Measurements from ENCODE around the gene PSPN. TPM values are rescaled to one million over a fixed set of nuclear protein-coding genes. Genes with fewer than 3 reads are reported as not detected.
A peak's percentile ranks its signal among the peaks of the same experiment; 100 is the strongest.
"Not testable (repeated sequence)": the region's sequence is repeated elsewhere in the genome, so short reads cannot be mapped to it uniquely, and the experiment has no call there.

PSPN gene
- total RNA-seq, 2 donors from 2014 or later, result 2.5 to 3.8 TPM

GRCh38 chr19:6376512-6377190 is 918 bp upstream of the PSPN start:
- DNase-seq (no peak), ATAC-seq (no peak)
- intact Hi-C loops (cut with DNase I, micrococcal nuclease), result no loop called here

GRCh38 chr19:6374711-6375410 is 872 bp downstream of the PSPN start:
- no peak for ATAC-seq
- intact Hi-C loops (cut with DNase I, micrococcal nuclease), result no loop called here
- no peak for DNase-seq

- DNase-seq, result peak in 1 of 2 donors; percentile 29
- no peak for ATAC-seq
- intact Hi-C loops (cut with DNase I, micrococcal nuclease), result no loop called here
Measured at GRCh38 chr19:6374161-6374709, 1.5 kb downstream of the PSPN start.

DNA sequence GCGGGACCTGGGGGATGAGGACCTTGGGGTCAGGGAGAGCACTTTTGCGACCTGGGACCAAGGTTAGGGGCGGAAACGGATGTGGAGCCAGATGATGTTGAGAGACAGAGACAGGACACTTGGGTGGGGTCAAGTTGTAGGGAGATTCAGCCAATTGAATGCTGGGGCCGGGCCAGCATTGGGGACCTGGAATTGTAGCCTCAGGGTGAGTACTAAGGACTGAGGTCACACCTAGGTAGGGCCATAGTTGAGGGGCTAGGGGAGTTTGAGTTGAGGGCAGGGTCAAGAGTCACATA is 2.0 kb downstream of the PSPN start:
- DNase-seq (no peak), ATAC-seq (no peak)
- intact Hi-C loops (cut with DNase I, micrococcal nuclease), result no loop called here

DNA sequence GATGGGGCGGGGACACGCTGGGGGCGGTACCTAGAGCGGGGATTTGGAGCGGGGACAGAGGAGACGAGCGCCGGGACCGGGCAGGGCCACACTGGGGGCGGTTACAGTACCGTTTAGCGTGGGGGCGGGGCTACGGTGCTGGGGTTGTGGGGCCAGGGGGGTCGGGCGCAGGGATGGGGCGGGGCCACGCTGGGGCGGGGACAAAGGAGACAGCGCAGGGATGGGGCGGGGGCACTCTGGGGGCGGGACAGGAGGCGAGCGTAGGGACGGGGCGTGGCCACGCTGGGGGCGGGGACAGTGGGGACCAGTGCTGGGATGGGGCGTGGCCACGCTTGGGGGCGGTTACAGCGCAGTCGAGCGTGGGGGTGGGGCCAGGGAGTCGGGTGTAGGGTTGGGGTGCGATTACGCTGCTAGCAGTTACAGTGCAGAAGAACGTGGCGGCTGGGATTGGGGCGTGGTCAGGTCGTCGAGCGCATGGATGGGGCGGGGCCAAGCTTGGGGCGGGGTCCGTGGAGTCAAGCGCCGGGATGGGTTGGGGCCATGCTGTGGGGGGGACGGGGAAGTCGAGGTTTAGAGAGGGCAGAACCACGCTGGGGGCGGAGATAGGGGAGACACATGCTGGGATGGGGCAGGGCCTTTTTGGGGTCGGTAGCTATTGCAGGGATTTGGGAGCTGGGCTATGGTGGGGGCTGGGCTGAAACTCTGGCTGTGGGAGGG is 2.5 kb downstream of the PSPN start:
- DNase-seq (peak; percentile 99 to 100), ATAC-seq (peak; percentile 77)
- intact Hi-C loops (cut with DNase I, micrococcal nuclease), result no loop called here

DNA sequence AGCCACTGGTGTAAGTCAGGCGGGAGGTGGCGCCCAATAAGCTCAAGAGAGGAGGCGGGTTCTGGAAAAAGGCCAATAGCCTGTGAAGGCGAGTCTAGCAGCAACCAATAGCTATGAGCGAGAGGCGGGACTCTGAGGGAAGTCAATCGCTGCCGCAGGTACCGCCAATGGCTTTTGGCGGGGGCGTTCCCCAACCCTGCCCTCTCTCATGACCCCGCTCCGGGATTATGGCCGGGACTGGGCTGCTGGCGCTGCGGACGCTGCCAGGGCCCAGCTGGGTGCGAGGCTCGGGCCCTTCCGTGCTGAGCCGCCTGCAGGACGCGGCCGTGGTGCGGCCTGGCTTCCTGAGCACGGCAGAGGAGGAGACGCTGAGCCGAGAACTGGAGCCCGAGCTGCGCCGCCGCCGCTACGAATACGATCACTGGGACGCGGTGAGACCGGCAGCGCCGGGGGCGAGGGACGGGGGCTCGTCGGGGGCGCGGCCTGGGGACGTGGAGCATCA is 3.1 kb downstream of the PSPN start, which contains the start of gene ALKBH7:
Gene ALKBH7 (plus strand): TSS at position 201 of the 502 bp plus-strand sequence. CDS start 27 bp downstream, at position 228.
- intact Hi-C loops (cut with DNase I, micrococcal nuclease), result no loop called here
- peak; percentile 80 for ATAC-seq
- DNase-seq, result peak; percentile 99 to 100

DNA sequence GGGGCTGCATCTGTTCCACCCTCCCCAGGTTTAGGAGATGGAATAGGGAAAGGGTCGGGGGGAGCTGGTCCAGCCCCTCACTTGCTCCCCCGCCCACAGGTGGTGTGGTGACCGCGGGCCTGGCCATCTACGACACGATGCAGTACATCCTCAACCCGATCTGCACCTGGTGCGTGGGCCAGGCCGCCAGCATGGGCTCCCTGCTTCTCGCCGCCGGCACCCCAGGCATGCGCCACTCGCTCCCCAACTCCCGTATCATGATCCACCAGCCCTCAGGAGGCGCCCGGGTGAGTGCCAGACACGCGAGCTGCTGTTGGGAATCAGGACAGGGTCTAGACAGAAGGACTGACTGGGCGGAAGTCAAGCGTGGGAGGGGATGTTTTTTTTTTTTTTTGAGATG is 11.4 kb downstream of the PSPN start:
- no peak for ATAC-seq
- intact Hi-C loops (cut with DNase I, micrococcal nuclease), result no loop called here
- no peak for DNase-seq

DNA sequence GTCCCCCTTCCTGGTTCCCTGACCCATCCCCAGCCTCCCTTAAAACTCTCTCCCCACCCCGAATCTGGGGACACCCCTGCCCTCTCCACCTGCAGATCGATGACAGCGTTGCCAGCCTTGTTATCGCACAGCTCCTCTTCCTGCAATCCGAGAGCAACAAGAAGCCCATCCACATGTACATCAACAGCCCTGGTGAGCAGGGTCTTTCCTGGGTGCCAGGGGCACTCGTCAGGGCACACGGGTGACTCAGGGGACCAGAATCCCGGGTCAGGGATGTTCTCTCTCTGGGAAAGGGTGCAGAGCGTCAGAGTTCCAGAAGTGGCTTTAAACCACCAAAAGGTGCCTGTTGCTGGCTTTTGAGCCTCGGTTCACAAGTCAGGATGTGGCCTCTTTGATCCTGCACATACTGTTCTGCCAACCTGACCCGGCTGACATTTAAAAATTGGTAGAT is 13.4 kb downstream of the PSPN start:
- DNase-seq, result no peak
- intact Hi-C loops (cut with DNase I, micrococcal nuclease), result no loop called here
- no peak for ATAC-seq

DNA sequence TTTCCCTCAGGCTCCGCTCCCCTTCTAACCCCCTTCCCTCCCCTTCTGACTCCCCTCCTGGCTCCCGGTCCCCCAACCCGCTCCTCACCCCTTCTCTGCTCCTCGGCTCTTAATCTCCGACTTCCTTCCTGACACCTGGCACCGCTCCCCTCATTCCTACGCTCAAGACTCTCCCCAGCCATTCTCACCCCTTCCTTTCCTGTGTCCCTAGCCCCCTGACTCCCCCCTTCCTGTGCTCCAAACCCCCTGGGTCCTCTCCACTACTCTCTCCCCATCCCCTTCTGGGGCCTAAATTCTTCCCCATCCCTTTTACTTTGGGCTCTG is 13.7 kb downstream of the PSPN start:
- no peak for DNase-seq
- peak; percentile 32 for ATAC-seq
- intact Hi-C loops (cut with DNase I, micrococcal nuclease), result no loop called here

DNA sequence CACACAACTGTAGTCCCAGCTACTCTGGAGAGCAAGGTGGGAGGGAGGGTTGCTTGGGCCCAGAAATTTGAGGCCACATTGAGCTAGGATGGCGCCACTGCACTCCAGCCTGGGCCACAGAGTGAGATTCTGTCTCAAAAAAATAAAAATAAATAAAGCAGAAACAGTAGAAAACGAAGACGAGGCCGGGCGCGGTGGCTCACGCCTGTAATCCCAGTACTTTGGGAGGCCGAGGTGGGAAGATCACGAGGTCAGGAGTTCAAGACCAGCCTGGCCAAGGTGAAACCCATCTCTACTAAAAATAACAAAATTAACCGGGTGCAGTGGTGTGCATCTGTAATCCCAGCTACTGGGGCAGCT is 14.9 kb downstream of the PSPN start:
- DNase-seq; intact Hi-C loops (cut with DNase I, micrococcal nuclease); ATAC-seq: not testable (repeated sequence)

GRCh38 chr19:6360445-6360844 is 15.3 kb downstream of the PSPN start:
- ATAC-seq; intact Hi-C loops (cut with DNase I, micrococcal nuclease): not testable (repeated sequence)

DNA sequence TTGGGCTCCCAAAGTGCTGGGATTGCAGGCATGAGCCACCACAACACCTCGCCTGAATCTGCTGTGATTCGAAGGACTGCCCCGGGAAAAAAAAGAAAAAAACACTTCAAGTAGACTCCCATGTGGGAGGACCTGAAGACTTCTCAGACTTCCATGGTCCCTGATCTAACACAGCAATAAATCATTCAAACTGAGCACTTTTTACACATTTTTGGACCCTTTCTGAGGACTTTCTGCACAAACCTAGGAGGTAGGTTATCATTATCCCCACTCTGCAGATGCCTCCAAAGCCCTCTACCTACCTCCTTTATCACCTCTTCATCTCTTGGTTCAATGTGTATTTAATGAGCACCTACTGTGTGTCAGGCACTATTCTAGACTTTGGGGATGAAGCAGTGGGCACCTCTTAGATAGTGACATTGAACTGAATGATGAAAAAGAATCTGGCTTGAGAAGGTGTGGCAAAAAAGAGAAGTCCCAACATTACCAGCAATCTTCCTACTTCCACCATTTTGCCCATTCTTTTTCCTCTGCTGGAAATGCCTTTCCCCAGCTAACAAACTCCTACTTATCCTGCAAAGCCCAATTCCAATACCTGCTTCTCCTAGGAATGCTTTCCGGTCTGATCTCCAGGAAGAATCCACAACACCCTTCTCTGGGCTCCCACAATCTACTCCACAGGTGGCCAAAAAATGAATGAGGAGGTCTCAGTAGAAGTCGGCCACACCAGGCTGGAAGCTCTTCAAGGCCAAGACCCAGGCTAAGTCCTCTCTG is 16.0 kb downstream of the PSPN start:
- intact Hi-C loops (cut with DNase I, micrococcal nuclease), result no loop called here
- ATAC-seq (no peak), DNase-seq (no peak)

More at GRCh38 chr19:6360445-6360844, 15.3 kb downstream of the PSPN start:
- DNase-seq, result not testable (repeated sequence)

- no peak for ATAC-seq
- no peak for DNase-seq
- intact Hi-C loops (cut with DNase I, micrococcal nuclease), result no loop called here
Measured at GRCh38 chr19:6358003-6358402, 17.7 kb downstream of the PSPN start.

DNA sequence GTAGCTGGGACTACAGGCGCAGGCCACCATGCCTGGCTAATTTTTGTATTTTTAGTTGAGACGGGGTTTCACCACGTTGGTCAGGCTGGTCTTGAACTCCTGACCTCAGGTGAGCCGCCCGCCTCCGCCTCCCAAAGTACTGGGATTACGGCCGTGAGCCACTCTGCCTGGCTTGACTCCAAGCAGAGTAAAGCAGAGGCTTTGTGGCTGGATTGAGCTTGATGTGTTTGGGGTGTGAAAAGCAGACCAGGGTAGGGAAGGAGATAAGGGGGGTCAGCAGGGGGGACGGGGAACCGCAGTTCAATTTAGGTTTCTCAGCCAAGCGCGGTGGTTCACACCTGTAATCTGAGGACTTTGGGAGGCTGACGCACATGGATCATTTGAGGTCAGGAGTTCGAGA is 18.6 kb downstream of the PSPN start:
- DNase-seq, result no peak
- ATAC-seq, result no peak
- intact Hi-C loops (cut with DNase I, micrococcal nuclease), result no loop called here

DNA sequence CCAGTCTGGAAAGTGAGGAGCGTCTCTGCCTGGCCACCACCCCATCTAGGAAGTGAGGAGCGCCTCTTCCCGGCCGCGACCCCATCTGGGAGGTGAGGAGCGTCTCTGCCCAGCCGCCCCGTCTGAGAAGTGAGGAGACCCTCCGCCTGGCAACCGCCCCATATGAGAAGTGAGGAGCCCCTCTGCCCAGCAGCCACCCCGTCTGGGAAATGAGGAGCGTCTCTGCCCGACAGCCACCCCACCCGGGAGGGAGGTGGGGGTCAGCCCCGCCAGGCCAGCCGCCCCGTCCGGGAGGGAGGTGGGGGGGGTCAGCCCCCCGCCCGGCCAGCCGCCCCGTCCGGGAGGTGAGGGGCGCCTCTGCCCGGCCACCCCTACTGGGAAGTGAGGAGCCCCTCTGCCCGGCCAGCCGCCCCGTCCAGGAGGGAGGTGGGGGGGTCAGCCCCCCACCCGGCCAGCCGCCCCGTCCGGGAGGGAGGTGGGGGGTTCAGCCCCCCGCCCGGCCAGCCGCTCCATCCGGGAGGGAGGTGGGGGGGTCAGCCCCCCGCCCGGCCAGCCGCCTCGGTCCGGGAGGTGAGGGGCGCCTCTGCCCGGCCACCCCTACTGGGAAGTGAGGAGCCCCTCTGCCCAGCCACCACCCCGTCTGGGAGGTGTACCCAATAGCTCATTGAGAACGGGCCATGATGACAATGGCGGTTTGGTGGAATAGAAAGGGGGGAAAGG is 20.3 kb downstream of the PSPN start:
- DNase-seq; ATAC-seq; intact Hi-C loops (cut with DNase I, micrococcal nuclease): not testable (repeated sequence)

- intact Hi-C loops (cut with DNase I, micrococcal nuclease), result no loop called here
- DNase-seq (no peak), ATAC-seq (no peak)
Measured at GRCh38 chr19:6354098-6354674, 21.5 kb downstream of the PSPN start.

DNA sequence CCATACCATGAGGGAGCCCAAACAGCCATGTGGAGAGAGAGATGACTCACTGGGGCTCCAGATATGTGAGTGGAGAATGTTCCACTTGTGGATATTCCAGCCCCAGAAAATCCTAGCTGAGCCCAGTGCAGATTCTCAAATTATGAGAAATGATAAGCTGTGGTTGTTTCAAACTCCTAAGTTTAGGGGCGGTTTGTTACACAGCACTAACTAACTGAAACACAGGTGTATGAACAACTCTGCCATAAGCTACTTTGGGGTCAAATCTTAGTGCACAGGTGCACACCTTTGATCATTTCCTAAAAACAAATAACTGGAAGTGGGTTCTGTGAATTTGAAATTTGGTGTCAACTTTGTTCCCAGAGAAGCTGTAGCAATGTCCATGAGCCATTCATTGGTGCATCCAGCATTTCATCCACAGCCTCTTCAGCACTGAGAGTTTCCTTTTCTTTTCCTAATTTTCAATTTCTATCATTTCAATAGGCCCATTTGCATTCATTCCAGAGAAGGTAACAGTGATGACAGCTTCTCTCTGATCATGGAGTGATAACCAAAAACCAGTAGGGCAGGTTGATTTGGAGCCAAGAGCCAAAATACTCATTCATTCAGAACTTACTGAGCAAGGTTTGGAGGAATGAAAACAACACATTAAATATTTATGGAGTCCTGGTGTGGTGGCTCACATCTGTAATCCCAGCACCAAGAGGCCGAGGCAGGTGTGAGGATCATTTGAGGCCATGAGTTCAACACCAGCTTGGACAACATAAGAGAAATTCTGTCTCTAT is 23.2 kb downstream of the PSPN start:
- no peak for DNase-seq
- intact Hi-C loops (cut with DNase I, micrococcal nuclease), result no loop called here
- no peak for ATAC-seq
